Measurements from ENCODE around the gene WNT1.

The WNT1 gene

GRCh38 chr12:48954061-48954460 lies 24.1 kb upstream of the WNT1 start:
- no peaks in the 10 kb centered on the region for H3K27me3 ChIP-seq (ENCODE audit: control insufficient read depth, insufficient read depth, low read length)
- no peaks in the 10 kb centered on the region for H3K36me3 ChIP-seq (ENCODE audit: control insufficient read depth, insufficient read depth, low read length)
- H3K9me3 ChIP-seq (ENCODE audit: control insufficient read depth, low read length), result no peaks in the 10 kb centered on the region
- peaks cover 40% of the 10 kb centered on the region for H3K79me2 ChIP-seq
- no peak overlapping the region for H3K4me2 ChIP-seq (ENCODE audit: low read length)
- no peak overlapping the region for H3K27ac ChIP-seq
- no peak overlapping the region for H3K4me3 ChIP-seq (ENCODE audit: low read depth, low read length)
- TF ChIP-seq, protein P1, sequence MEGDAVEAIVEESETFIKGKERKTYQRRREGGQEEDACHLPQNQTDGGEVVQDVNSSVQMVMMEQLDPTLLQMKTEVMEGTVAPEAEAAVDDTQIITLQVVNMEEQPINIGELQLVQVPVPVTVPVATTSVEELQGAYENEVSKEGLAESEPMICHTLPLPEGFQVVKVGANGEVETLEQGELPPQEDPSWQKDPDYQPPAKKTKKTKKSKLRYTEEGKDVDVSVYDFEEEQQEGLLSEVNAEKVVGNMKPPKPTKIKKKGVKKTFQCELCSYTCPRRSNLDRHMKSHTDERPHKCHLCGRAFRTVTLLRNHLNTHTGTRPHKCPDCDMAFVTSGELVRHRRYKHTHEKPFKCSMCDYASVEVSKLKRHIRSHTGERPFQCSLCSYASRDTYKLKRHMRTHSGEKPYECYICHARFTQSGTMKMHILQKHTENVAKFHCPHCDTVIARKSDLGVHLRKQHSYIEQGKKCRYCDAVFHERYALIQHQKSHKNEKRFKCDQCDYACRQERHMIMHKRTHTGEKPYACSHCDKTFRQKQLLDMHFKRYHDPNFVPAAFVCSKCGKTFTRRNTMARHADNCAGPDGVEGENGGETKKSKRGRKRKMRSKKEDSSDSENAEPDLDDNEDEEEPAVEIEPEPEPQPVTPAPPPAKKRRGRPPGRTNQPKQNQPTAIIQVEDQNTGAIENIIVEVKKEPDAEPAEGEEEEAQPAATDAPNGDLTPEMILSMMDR (IDR thresholded peaks at IDR 0.05), result no peak
- no peak overlapping the region for H3K9ac ChIP-seq
- peaks cover 6% of the 10 kb centered on the region for H3K4me1 ChIP-seq
- H2AFZ ChIP-seq, result no peak overlapping the region

GRCh38 chr12:48954841-48955501 lies 23.2 kb upstream of the WNT1 start:
- TF ChIP-seq, protein P1 (IDR thresholded peaks at IDR 0.05), result no peak
- peaks cover 6% of the 10 kb centered on the region for H3K4me1 ChIP-seq
- H3K27me3 ChIP-seq (ENCODE audit: control insufficient read depth, insufficient read depth, low read length), result no peaks in the 10 kb centered on the region
- H2AFZ ChIP-seq, result no peak overlapping the region
- no peak overlapping the region for H3K4me3 ChIP-seq (ENCODE audit: low read depth, low read length)
- no peaks in the 10 kb centered on the region for H3K9me3 ChIP-seq (ENCODE audit: control insufficient read depth, low read length)
- H3K79me2 ChIP-seq, result peaks cover 32% of the 10 kb centered on the region
- no peak overlapping the region for H3K9ac ChIP-seq
- no peak overlapping the region for H3K4me2 ChIP-seq (ENCODE audit: low read length)
- H3K36me3 ChIP-seq (ENCODE audit: control insufficient read depth, insufficient read depth, low read length), result no peaks in the 10 kb centered on the region
- H3K27ac ChIP-seq, result no peak overlapping the region

DNA sequence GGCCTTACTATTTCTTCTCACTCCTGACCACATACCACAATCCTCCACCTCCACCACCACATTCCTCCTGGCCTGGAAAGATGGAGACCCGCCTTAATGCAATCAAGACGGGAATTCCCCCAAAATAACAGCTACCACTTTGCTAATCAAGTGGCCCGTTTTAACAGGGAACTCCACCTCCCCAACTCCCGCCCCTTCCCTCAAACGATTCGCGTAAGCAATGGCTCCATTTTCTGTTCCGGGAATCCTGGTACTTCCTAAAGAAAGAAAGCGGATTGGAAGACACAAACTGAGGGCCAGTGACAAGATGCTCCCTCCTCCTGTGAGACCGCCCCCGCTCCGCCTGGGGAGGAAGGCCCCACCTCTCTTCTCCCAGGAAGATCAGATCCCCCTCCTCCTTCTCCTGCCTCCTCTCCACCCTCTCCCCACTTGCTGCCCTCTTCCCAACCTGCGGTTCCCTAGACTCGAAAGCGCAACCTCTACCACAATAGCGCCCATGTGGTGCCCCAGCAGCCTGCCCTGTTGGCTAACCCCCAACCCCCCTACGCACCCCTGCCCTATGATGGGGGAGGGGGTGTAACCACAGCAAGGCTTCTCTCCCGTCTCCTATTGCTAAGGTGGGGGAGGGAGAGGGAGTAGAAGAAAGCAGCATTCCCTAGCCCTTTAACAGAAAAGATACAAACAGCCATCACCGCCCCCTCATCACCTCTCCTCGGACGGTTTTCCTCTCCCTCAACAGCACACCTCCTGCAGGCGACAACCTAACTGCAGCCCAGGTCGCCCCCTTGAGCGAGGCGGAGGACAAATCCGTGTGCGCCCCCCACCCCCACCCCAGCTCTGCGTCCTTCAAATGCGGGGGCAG lies 21.6 kb upstream of the WNT1 start:
- Histone ChIP-seq H3K27me3 (ENCODE audit: control insufficient read depth, insufficient read depth, low read length) (no peaks in the 10 kb centered on the region), H2AFZ (peak overlapping the region; percentile 82), H3K27ac (peak overlapping the region; percentile 91), H3K79me2 (peaks cover 20% of the 10 kb centered on the region), H3K4me3 (ENCODE audit: low read depth, low read length) (peak overlapping the region; percentile 99), H3K4me1 (peaks cover 6% of the 10 kb centered on the region), H3K36me3 (ENCODE audit: control insufficient read depth, insufficient read depth, low read length) (no peaks in the 10 kb centered on the region), H3K4me2 (ENCODE audit: low read length) (peak overlapping the region; percentile 88), H3K9ac (peak overlapping the region; percentile 85), H3K9me3 (ENCODE audit: control insufficient read depth, low read length) (no peaks in the 10 kb centered on the region)
- TF ChIP-seq, protein P1 (IDR thresholded peaks at IDR 0.05), result no peak

- H3K9me3 ChIP-seq (ENCODE audit: control insufficient read depth, low read length), result no peaks in the 10 kb centered on the region
- H3K4me2 ChIP-seq (ENCODE audit: low read length), result peak within 1 kb of the TSS; percentile 88
- peak within 1 kb of the TSS; percentile 91 for H3K27ac ChIP-seq
- no peaks in the 10 kb centered on the region for H3K27me3 ChIP-seq (ENCODE audit: control insufficient read depth, insufficient read depth, low read length)
- peak within 1 kb of the TSS; percentile 85 for H3K9ac ChIP-seq
- H2AFZ ChIP-seq, result peak within 1 kb of the TSS; percentile 82
- no peaks in the 10 kb centered on the region for H3K36me3 ChIP-seq (ENCODE audit: control insufficient read depth, insufficient read depth, low read length)
- H3K79me2 ChIP-seq, result peaks cover 20% of the 10 kb centered on the region
- peaks cover 6% of the 10 kb centered on the region for H3K4me1 ChIP-seq
- TF ChIP-seq, protein P1 (IDR thresholded peaks at IDR 0.05), result peak; percentile 13
- peak within 1 kb of the TSS; percentile 99 for H3K4me3 ChIP-seq (ENCODE audit: low read depth, low read length)
These were observed 20.7 kb upstream of the WNT1 start, which contains the start of gene ARF3 for GRCh38 chr12:48957141-48958048. Gene ARF3, minus strand, starts transcription at chr12:48957487. Its CDS starts 16,392 bp downstream, at chr12:48941095.
